Fibroblast of lung (primary cell): Measurements from ENCODE around the gene KIRREL3. TPM values are rescaled to one million over a fixed set of nuclear protein-coding genes. Genes with fewer than 3 reads are reported as not detected.

Source experiments
- DNase-seq, 2 donors: peaks; one replicate each; pipeline versions ENCODE4 v3.0.0 to v3.0.0-alpha.2; 2010; ENCODE audit warnings: low read depth in 2 of 2
- H2AFZ ChIP-seq: 2 replicates; pipeline ENCODE4 v1.5.1; 2012; ENCODE audit warnings: low read length, control low read depth, inconsistent platforms
- H3K27ac ChIP-seq: 2 replicates; pipeline ENCODE4 v1.5.1; 2011; ENCODE audit warnings: low read length, control low read depth; ENCODE audit not compliant: insufficient read depth
- H3K27me3 ChIP-seq: 2 replicates; pipeline ENCODE4 v1.5.1; 2011; ENCODE audit warnings: mild to moderate bottlenecking, low read length; ENCODE audit not compliant: control insufficient read depth, insufficient read depth
- H3K36me3 ChIP-seq: 2 replicates; pipeline ENCODE4 v1.5.1; 2011; ENCODE audit warnings: low read length; ENCODE audit not compliant: control insufficient read depth, insufficient read depth
- H3K4me1 ChIP-seq: 2 replicates; pipeline ENCODE4 v1.5.1; 2011; ENCODE audit warnings: low read length; ENCODE audit not compliant: control insufficient read depth, insufficient read depth; ENCODE audit errors: extremely low read depth
- H3K4me2 ChIP-seq: 2 replicates; pipeline ENCODE4 v1.5.1; 2011; ENCODE audit warnings: low read length, control low read depth; ENCODE audit not compliant: insufficient read depth; ENCODE audit errors: extremely low read depth
- H3K4me3 ChIP-seq, 4 experiments: fragments of 200-600 bp in 1 of 4; sonication (generic) in 1 of 4; replicated peaks in 1 of 4; 2 replicates each; pipeline ENCODE4 v1.5.1; 2011 to 2016; ENCODE audit warnings: low read length in 4 of 4, low read depth in 3 of 4, mild to moderate bottlenecking in 3 of 4, control low read depth in 2 of 4, inconsistent platforms in 1 of 4, mixed read lengths in 1 of 4; ENCODE audit not compliant: insufficient read depth in 1 of 4; ENCODE audit errors: control extremely low read depth in 1 of 4
- H3K79me2 ChIP-seq: 2 replicates; pipeline ENCODE4 v1.5.1; 2012; ENCODE audit warnings: mild to moderate bottlenecking, low read length, inconsistent platforms; ENCODE audit not compliant: control insufficient read depth, insufficient read depth
- H3K9ac ChIP-seq: 2 replicates; pipeline ENCODE4 v1.5.1; 2011; ENCODE audit warnings: mild to moderate bottlenecking, low read length, control low read depth; ENCODE audit not compliant: insufficient read depth
- H3K9me3 ChIP-seq: 2 replicates; pipeline ENCODE4 v1.5.1; 2012; ENCODE audit warnings: low read depth, low read length; ENCODE audit not compliant: control insufficient read depth, insufficient read depth
- H4K20me1 ChIP-seq: 2 replicates; pipeline ENCODE4 v1.5.1; 2011; ENCODE audit warnings: low read length; ENCODE audit not compliant: control insufficient read depth, insufficient read depth; ENCODE audit errors: extremely low read depth
- EZH2 ChIP-seq: IDR thresholded peaks from 2 replicates; pipeline ENCODE4 v1.5.1; 2012; ENCODE audit warnings: low read length, control low read depth, mild to moderate bottlenecking; ENCODE audit errors: missing control alignments
- polyA plus RNA-seq, 2 donors: library from polyadenylated mRNA; depleted of rRNA in 1 of 2; stranded (reverse) in 1 of 2; unstranded in 1 of 2; fragments of >200 nt; gene quantifications; 2 replicates each; pipeline ENCODE4 v1.2.1, GENCODE V29; 2011 to 2012; ENCODE audit warnings: missing spikeins in 1 of 2
- total RNA-seq: library from RNA; depleted of rRNA; stranded (reverse); fragments of >200 nt; gene quantifications from 2 replicates; pipeline ENCODE4 v1.2.1, GENCODE V29; 2014
- TF ChIP-seq, protein P1 (sequence below), 2 donors: IDR thresholded peaks in 1 of 2; conservative IDR thresholded peaks in 1 of 2; 1 replicate in 1 of 2; 2 replicates in 1 of 2; pipeline ENCODE4 v1.5.1; 2011 to 2012; ENCODE audit warnings: low read length in 2 of 2, control low read depth in 1 of 2, inconsistent platforms in 1 of 2, low read depth in 1 of 2, mild to moderate bottlenecking in 1 of 2

The KIRREL3 gene
- total and polyA plus RNA-seq, 2 donors (not counting 1 experiment from before 2014, with no cell fraction given), result 2.8 to 6.1 TPM

DNA sequence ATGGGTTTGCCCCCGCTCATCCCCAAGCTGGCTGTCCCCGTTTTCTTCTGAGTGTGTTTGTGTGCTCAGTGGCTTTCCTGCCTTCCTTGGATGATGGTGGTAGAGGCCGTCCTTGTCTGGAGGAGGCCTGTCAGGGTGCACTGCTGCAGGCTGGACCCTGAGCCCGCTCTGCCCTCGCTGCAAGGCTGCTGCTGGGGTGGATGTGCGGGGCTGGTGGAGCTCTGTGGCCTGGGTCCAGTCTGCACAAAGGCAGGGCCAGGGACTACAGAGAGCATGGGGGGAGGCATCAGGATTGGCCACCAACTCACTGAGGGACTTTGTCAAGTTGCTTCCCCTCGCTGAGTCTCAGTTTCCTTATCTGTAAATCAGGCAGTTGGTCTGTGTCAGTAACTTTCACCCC, 275.0 kb downstream of the KIRREL3 start:
- DNase-seq, result no peak
- no peaks in the 10 kb centered on the region for H3K27me3 ChIP-seq
- H4K20me1 ChIP-seq, result no peaks in the 10 kb centered on the region
- TF ChIP-seq, protein P1, sequence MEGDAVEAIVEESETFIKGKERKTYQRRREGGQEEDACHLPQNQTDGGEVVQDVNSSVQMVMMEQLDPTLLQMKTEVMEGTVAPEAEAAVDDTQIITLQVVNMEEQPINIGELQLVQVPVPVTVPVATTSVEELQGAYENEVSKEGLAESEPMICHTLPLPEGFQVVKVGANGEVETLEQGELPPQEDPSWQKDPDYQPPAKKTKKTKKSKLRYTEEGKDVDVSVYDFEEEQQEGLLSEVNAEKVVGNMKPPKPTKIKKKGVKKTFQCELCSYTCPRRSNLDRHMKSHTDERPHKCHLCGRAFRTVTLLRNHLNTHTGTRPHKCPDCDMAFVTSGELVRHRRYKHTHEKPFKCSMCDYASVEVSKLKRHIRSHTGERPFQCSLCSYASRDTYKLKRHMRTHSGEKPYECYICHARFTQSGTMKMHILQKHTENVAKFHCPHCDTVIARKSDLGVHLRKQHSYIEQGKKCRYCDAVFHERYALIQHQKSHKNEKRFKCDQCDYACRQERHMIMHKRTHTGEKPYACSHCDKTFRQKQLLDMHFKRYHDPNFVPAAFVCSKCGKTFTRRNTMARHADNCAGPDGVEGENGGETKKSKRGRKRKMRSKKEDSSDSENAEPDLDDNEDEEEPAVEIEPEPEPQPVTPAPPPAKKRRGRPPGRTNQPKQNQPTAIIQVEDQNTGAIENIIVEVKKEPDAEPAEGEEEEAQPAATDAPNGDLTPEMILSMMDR (conservative IDR thresholded peaks at IDR 0.05 in 1 of 2, IDR thresholded peaks at IDR 0.05 in 1 of 2; ENCODE audit: low read depth in 1 of 2, low read length in 2 of 2), result no peak
- TF ChIP-seq EZH2, result no peak
- H2AFZ ChIP-seq, result no peak overlapping the region
- no peak overlapping the region for H3K9ac ChIP-seq
- no peaks in the 10 kb centered on the region for H3K9me3 ChIP-seq
- H3K27ac ChIP-seq, result no peak overlapping the region
- H3K36me3 ChIP-seq, result no peaks in the 10 kb centered on the region
- H3K4me1 ChIP-seq, result no peaks in the 10 kb centered on the region
- H3K4me3 ChIP-seq, result no peak overlapping the region
- no peaks in the 10 kb centered on the region for H3K79me2 ChIP-seq
- no peak overlapping the region for H3K4me2 ChIP-seq

DNA sequence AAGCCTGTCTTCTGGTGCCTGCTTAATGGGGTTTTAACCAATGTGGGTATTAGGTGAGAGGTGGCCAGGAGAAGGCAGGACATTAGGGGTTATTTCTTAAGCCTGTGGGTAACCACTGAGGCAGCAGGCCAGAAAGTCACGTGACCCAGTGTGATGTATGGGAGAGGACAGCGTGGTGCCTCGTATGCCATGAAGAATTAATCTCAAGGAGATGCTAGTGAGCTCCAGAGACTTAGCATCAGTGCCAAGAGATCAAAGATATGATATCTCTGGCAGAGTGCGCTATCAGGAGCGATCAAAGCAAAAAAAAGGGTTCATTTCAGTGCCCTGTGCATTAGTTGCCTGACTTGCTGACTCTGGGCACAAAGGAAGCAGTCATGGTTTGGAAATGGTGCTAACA, 275.5 kb downstream of the KIRREL3 start:
- Histone ChIP-seq H3K4me1 (no peaks in the 10 kb centered on the region), H3K9ac (no peak overlapping the region), H3K9me3 (no peaks in the 10 kb centered on the region), H4K20me1 (no peaks in the 10 kb centered on the region), H3K4me2 (no peak overlapping the region), H3K36me3 (no peaks in the 10 kb centered on the region), H2AFZ (no peak overlapping the region), H3K4me3 (no peak overlapping the region), H3K27me3 (no peaks in the 10 kb centered on the region), H3K27ac (no peak overlapping the region), H3K79me2 (no peaks in the 10 kb centered on the region)
- no peak for TF ChIP-seq EZH2
- TF ChIP-seq, protein P1 (conservative IDR thresholded peaks at IDR 0.05 in 1 of 2, IDR thresholded peaks at IDR 0.05 in 1 of 2; ENCODE audit: low read depth in 1 of 2, low read length in 2 of 2), result no peak
- no peak for DNase-seq

DNA sequence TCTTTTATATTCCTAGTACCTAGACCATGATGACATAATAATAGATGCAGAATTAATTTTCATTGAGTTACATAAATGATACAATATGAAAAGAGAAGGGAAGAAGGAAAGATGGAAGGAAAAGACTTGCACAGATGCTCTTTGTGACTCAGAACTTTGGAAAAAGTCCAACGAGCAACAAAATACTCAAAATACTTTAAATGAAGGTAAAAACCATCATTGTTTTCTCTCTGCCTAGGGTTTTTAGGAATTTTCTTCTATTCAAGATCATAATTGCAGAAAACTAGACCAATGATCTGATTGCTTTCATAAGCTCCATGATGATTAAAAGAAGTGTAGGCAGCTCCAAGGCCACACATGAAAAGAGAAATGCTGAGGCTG, 276.9 kb downstream of the KIRREL3 start:
- H3K79me2 ChIP-seq, result no peaks in the 10 kb centered on the region
- H3K4me3 ChIP-seq, result no peak overlapping the region
- peaks cover under 1% of the 10 kb centered on the region for H3K4me1 ChIP-seq
- H3K9ac ChIP-seq, result no peak overlapping the region
- H3K9me3 ChIP-seq, result no peaks in the 10 kb centered on the region
- no peaks in the 10 kb centered on the region for H3K36me3 ChIP-seq
- H3K27me3 ChIP-seq, result no peaks in the 10 kb centered on the region
- no peak overlapping the region for H3K27ac ChIP-seq
- no peak overlapping the region for H3K4me2 ChIP-seq
- H2AFZ ChIP-seq, result no peak overlapping the region
- TF ChIP-seq EZH2, result no peak
- TF ChIP-seq, protein P1 (conservative IDR thresholded peaks at IDR 0.05 in 1 of 2, IDR thresholded peaks at IDR 0.05 in 1 of 2; ENCODE audit: low read depth in 1 of 2, low read length in 2 of 2), result no peak
- DNase-seq, result peak in 1 of 2 donors; percentile 56
- H4K20me1 ChIP-seq, result no peaks in the 10 kb centered on the region
